Right lobe of liver (tissue), 6 donors: ENCODE data around the gene SULT2B1. TPM values are rescaled to one million over a fixed set of nuclear protein-coding genes. Genes with fewer than 3 reads are reported as not detected.

Experiments
- ATAC-seq, 4 donors: fragments of 200-7000 bp; cut with Tn5 transposase; one replicate each; pipeline ENCODE4 v1.9.1; 2020; ENCODE audit warnings: mild to moderate bottlenecking in 4 of 4, moderate library complexity in 4 of 4
- DNase-seq, 3 donors: peaks; one replicate each; pipeline ENCODE4 v3.0.0-alpha.2; 2020
- H3K27ac ChIP-seq, 3 donors: fragments of 200-600 bp; one replicate each; pipeline ENCODE4 v1.8.0; 2022
- H3K27me3 ChIP-seq, 2 donors: fragments of 200-600 bp; one replicate each; pipeline ENCODE4 v1.8.0; 2022
- H3K36me3 ChIP-seq, 4 donors: fragments of 200-600 bp; sonication (generic) in 1 of 4; one replicate each; pipeline versions ENCODE4 v1.5.1 to v1.8.0; 2017 to 2022; ENCODE audit warnings: control low read depth in 1 of 4
- H3K4me1 ChIP-seq, 4 donors: fragments of 200-600 bp; sonication (generic) in 1 of 4; one replicate each; pipeline versions ENCODE4 v1.5.1 to v1.8.0; 2017 to 2022; ENCODE audit warnings: control low read depth in 1 of 4
- H3K4me3 ChIP-seq, 3 donors: fragments of 200-600 bp; one replicate each; pipeline ENCODE4 v1.8.0; 2022
- H3K9me3 ChIP-seq, 4 donors: fragments of 200-600 bp; sonication (generic) in 1 of 4; one replicate each; pipeline versions ENCODE4 v1.5.1 to v1.8.0; 2017 to 2022; ENCODE audit warnings: control low read depth in 1 of 4
- CTCF ChIP-seq, 4 donors: fragments of 200-600 bp in 3 of 4; fragments of 450-650 bp in 1 of 4; IDR thresholded peaks; one replicate each; pipeline versions ENCODE4 v1.5.1 to v1.8.0; 2016 to 2022; ENCODE audit warnings: antibody characterized with exemption in 4 of 4, mild to moderate bottlenecking in 2 of 4
- POLR2A ChIP-seq: fragments of 450-650 bp; IDR thresholded peaks from one replicate; pipeline ENCODE4 v1.6.1; 2017; ENCODE audit warnings: antibody characterized with exemption, mild to moderate bottlenecking
- WGBS: methylation state at CpG from one replicate; pipeline ENCODE4 v1.1.6; 2018; ENCODE audit warnings: low coverage, low lambda C conversion rate; ENCODE audit not compliant: insufficient coverage; ENCODE audit errors: missing lambda C conversion rate; 5-methylcytosine and 5-hydroxymethylcytosine counted together
- intact Hi-C, 2 donors: fragments of 100-400 bp; cut with DNase I; formaldehyde crosslinking; loops; one replicate each; pipeline versions ENCODE4 v1.11.2 to v1.14.1; 2022
- total RNA-seq, 6 experiments: library from RNA; depleted of rRNA in 2 of 6; stranded (reverse); fragments of >200 nt in 2 of 6; fragmentation: NEBNext Ultra II Directional in 3 of 6; extraction: Animal tissue kit (Norgen Biotek cat#: 25700) in 3 of 6; gene quantifications; one replicate each; pipeline versions ENCODE4 v1.1.0 to v1.2.4, GENCODE V29; 2016 to 2023
- donor health status: DM: no; HTN: yes; CAD: no.
- donor health status: DM: no; HTN: no; CAD: no.
- donor health status: DM: no; HTN: no; CAD: no.
- donor health status: DM: no; HTN: yes; CAD: no.
- donor health status: DM: no; HTN: yes; CAD: no.

SULT2B1 gene
- total RNA-seq, 6 experiments from 2014 or later, result 0.61 TPM; not detected in 5

GRCh38 chr19:48614436-48615230 is 62.7 kb downstream of the SULT2B1 start, which contains the start of gene FAM83E:
Gene FAM83E (minus strand): TSS chr19:48615076. CDS start chr19:48613372, 1,704 bp downstream.
- TF ChIP-seq POLR2A (no peak), CTCF (IDR thresholded peaks at IDR 0.05) (no peak)
- DNase-seq (no peak), ATAC-seq (no peak)
- no peaks in the 10 kb centered on the region for H3K27me3 ChIP-seq
- H3K4me1 ChIP-seq, result peaks cover 0 to 21% (median 8%) of the 10 kb centered on the region in 4 donors
- H3K4me3 ChIP-seq, result no peak within 1 kb of the TSS
- no peaks in the 10 kb centered on the region for H3K9me3 ChIP-seq
- 73% methylated on average over 18 of the region's 31 CpGs for WGBS
- no peak within 1 kb of the TSS for H3K27ac ChIP-seq
- intact Hi-C loops, result no loop called here
- peaks cover 0 to 28% (median 16%) of the 10 kb centered on the region in 4 donors for H3K36me3 ChIP-seq

GRCh38 chr19:48615231-48616040 is 63.5 kb downstream of the SULT2B1 start:
- ATAC-seq (no peak), DNase-seq (no peak)
- peaks cover 0 to 28% (median 16%) of the 10 kb centered on the region in 4 donors for H3K36me3 ChIP-seq
- 59% methylated on average over 5 of the region's 19 CpGs for WGBS
- no peak overlapping the region for H3K27ac ChIP-seq
- intact Hi-C loops, result no loop called here
- no peak overlapping the region for H3K4me3 ChIP-seq
- H3K27me3 ChIP-seq, result no peaks in the 10 kb centered on the region
- no peak for TF ChIP-seq POLR2A
- no peak for TF ChIP-seq CTCF (IDR thresholded peaks at IDR 0.05)
- H3K4me1 ChIP-seq, result peaks cover 0 to 26% (median 11%) of the 10 kb centered on the region in 4 donors
- H3K9me3 ChIP-seq, result no peaks in the 10 kb centered on the region

GRCh38 chr19:48616041-48616436 is 64.1 kb downstream of the SULT2B1 start:
- H3K9me3 ChIP-seq, result no peaks in the 10 kb centered on the region
- no peak overlapping the region for H3K4me3 ChIP-seq
- H3K36me3 ChIP-seq, result peaks cover 0 to 28% (median 16%) of the 10 kb centered on the region in 4 donors
- no peak for TF ChIP-seq CTCF (IDR thresholded peaks at IDR 0.05)
- no peak for TF ChIP-seq POLR2A
- intact Hi-C loops, result no loop called here
- no peak overlapping the region for H3K27ac ChIP-seq
- no peak for DNase-seq
- peaks cover 0 to 26% (median 11%) of the 10 kb centered on the region in 4 donors for H3K4me1 ChIP-seq
- no peaks in the 10 kb centered on the region for H3K27me3 ChIP-seq
- WGBS, result 63% methylated on average over 3 of the region's 16 CpGs
- ATAC-seq, result no peak

GRCh38 chr19:48616491-48617056 is 64.6 kb downstream of the SULT2B1 start:
- ATAC-seq (no peak), DNase-seq (no peak)
- Histone ChIP-seq H3K36me3 (peaks cover 0 to 28% (median 16%) of the 10 kb centered on the region in 4 donors), H3K9me3 (no peaks in the 10 kb centered on the region), H3K27me3 (no peaks in the 10 kb centered on the region), H3K4me3 (no peak overlapping the region), H3K27ac (no peak overlapping the region), H3K4me1 (peaks cover 0 to 26% (median 11%) of the 10 kb centered on the region in 4 donors)
- WGBS, result 90% methylated on average over 10 of the region's 12 CpGs
- TF ChIP-seq POLR2A, result no peak
- no peak for TF ChIP-seq CTCF (IDR thresholded peaks at IDR 0.05)
- intact Hi-C loops, result no loop called here
